Lower lobe of right lung (tissue), 2 donors: ENCODE data around the gene SMPX. TPM values are rescaled to one million over a fixed set of nuclear protein-coding genes. Genes with fewer than 3 reads are reported as not detected.
"Not testable (repeated sequence)": the region's sequence is repeated elsewhere in the genome, so short reads cannot be mapped to it uniquely, and the experiment has no call there.

Experiments used
- ATAC-seq, 2 donors: fragments of 200-7000 bp; cut with Tn5 transposase; one replicate each; pipeline ENCODE4 v1.9.1; 2020 to 2022; ENCODE audit warnings: mild to moderate bottlenecking in 2 of 2, moderate library complexity in 2 of 2
- DNase-seq: peaks from one replicate; pipeline ENCODE4 v3.0.0-alpha.2; 2020
- H3K27ac ChIP-seq: fragments of 200-600 bp; one replicate; pipeline ENCODE4 v1.8.0; 2022
- H3K27me3 ChIP-seq: fragments of 200-600 bp; one replicate; pipeline ENCODE4 v1.8.0; 2022; ENCODE audit warnings: low read depth
- H3K36me3 ChIP-seq: fragments of 200-600 bp; one replicate; pipeline ENCODE4 v1.8.0; 2022; ENCODE audit warnings: mild to moderate bottlenecking
- H3K4me1 ChIP-seq: fragments of 200-600 bp; one replicate; pipeline ENCODE4 v1.8.0; 2022
- H3K4me3 ChIP-seq: fragments of 200-600 bp; one replicate; pipeline ENCODE4 v1.8.0; 2022; ENCODE audit warnings: mild to moderate bottlenecking
- H3K9me3 ChIP-seq: fragments of 200-600 bp; one replicate; pipeline ENCODE4 v1.8.0; 2022
- CTCF ChIP-seq: fragments of 200-600 bp; IDR thresholded peaks from one replicate; pipeline ENCODE4 v1.8.0; 2022; ENCODE audit warnings: antibody characterized with exemption, mild to moderate bottlenecking
- intact Hi-C: fragments of 100-400 bp; cut with DNase I; formaldehyde crosslinking; loops from one replicate; pipeline ENCODE4 v1.11.0; 2022
- total RNA-seq: library from RNA; stranded (reverse); fragmentation: NEBNext Ultra II Directional; extraction: Animal tissue kit (Norgen Biotek cat#: 25700); gene quantifications from one replicate; pipeline ENCODE4 v1.2.1, GENCODE V29; 2021
- donor health status: DM: no; HTN: yes; CAD: no; lungs with severe emphysema.

SMPX gene
- total RNA-seq, 1 donor from 2014 or later, result not detected

- TF ChIP-seq CTCF, result no peak
- intact Hi-C loops, result no loop called here
- DNase-seq (no peak), ATAC-seq (no peak)
- Histone ChIP-seq H3K27ac (no peak overlapping the region), H3K4me1 (no peaks in the 10 kb centered on the region), H3K9me3 (no peaks in the 10 kb centered on the region), H3K27me3 (no peaks in the 10 kb centered on the region), H3K36me3 (no peaks in the 10 kb centered on the region), H3K4me3 (no peak overlapping the region)
Observed at GRCh38 chrX:21799767-21800166, 41.9 kb upstream of the SMPX start.

- Histone ChIP-seq H3K9me3 (no peaks in the 10 kb centered on the region), H3K4me1 (no peaks in the 10 kb centered on the region), H3K4me3 (no peak overlapping the region), H3K27ac (no peak overlapping the region), H3K27me3 (no peaks in the 10 kb centered on the region), H3K36me3 (no peaks in the 10 kb centered on the region)
- no peak for TF ChIP-seq CTCF
- ATAC-seq (peak; percentile 72 to 83), DNase-seq (no peak)
- intact Hi-C loops, result no loop called here
Observed at GRCh38 chrX:21798677-21799219, 40.8 kb upstream of the SMPX start.

GRCh38 chrX:21781976-21782375, 24.1 kb upstream of the SMPX start:
- Histone ChIP-seq H3K27me3 (no peaks in the 10 kb centered on the region), H3K36me3 (no peaks in the 10 kb centered on the region), H3K4me1 (no peaks in the 10 kb centered on the region), H3K9me3 (no peaks in the 10 kb centered on the region), H3K4me3 (no peak overlapping the region), H3K27ac (no peak overlapping the region)
- TF ChIP-seq CTCF, result no peak
- ATAC-seq (no peak), DNase-seq (no peak)
- intact Hi-C loops, result no loop called here

GRCh38 chrX:21781525-21781924, 23.6 kb upstream of the SMPX start:
- Histone ChIP-seq H3K4me3 (no peak overlapping the region), H3K36me3 (no peaks in the 10 kb centered on the region), H3K4me1 (no peaks in the 10 kb centered on the region), H3K27ac (no peak overlapping the region), H3K27me3 (no peaks in the 10 kb centered on the region), H3K9me3 (no peaks in the 10 kb centered on the region)
- DNase-seq (no peak), ATAC-seq (no peak)
- intact Hi-C loops, result no loop called here
- TF ChIP-seq CTCF, result no peak

- Histone ChIP-seq H3K4me3 (no peak overlapping the region), H3K27me3 (no peaks in the 10 kb centered on the region), H3K4me1 (no peaks in the 10 kb centered on the region), H3K9me3 (no peaks in the 10 kb centered on the region), H3K27ac (no peak overlapping the region), H3K36me3 (no peaks in the 10 kb centered on the region)
- ATAC-seq (no peak), DNase-seq (no peak)
- no peak for TF ChIP-seq CTCF
- intact Hi-C loops, result no loop called here
Observed at GRCh38 chrX:21779095-21779494, 21.2 kb upstream of the SMPX start.

GRCh38 chrX:21778236-21778635, 20.3 kb upstream of the SMPX start:
- Histone ChIP-seq H3K27ac (no peak overlapping the region), H3K4me3 (no peak overlapping the region), H3K9me3 (no peaks in the 10 kb centered on the region), H3K27me3 (no peaks in the 10 kb centered on the region), H3K36me3 (no peaks in the 10 kb centered on the region), H3K4me1 (no peaks in the 10 kb centered on the region)
- intact Hi-C loops, result no loop called here
- TF ChIP-seq CTCF, result no peak
- DNase-seq (no peak), ATAC-seq (no peak)

GRCh38 chrX:21775128-21775527, 17.2 kb upstream of the SMPX start:
- intact Hi-C loops, ATAC-seq, DNase-seq, H3K9me3 ChIP-seq, H3K27ac ChIP-seq, H3K4me3 ChIP-seq, H3K4me1 ChIP-seq, H3K36me3 ChIP-seq, H3K27me3 ChIP-seq: not testable (repeated sequence)

- H3K4me1 ChIP-seq, H3K4me3 ChIP-seq, H3K36me3 ChIP-seq, H3K27me3 ChIP-seq, H3K27ac ChIP-seq, H3K9me3 ChIP-seq, DNase-seq, ATAC-seq, intact Hi-C loops: not testable (repeated sequence)
Observed at GRCh38 chrX:21773036-21773435, 15.1 kb upstream of the SMPX start.
